CD4-positive, alpha-beta T cell treated with Interleukin-15 for 1 hour (primary cell): ENCODE data around the gene FAM236A.
"Not testable (repeated sequence)": the region's sequence is repeated elsewhere in the genome, so short reads cannot be mapped to it uniquely, and the experiment has no call there.

Experiments
- DNase-seq: peaks from one replicate; pipeline ENCODE4 v3.0.0-alpha.2; 2020

FAM236A gene

GRCh38 chrX:72937906-72938305 is at the start of gene FAM236A:
TSS of gene FAM236A (plus strand) at chrX:72938206. CDS start at chrX:72938263, 57 bp downstream.
- not testable (repeated sequence) for DNase-seq

GRCh38 chrX:72889740-72890139 is 48.3 kb upstream of the FAM236A start:
- not testable (repeated sequence) for DNase-seq

DNA sequence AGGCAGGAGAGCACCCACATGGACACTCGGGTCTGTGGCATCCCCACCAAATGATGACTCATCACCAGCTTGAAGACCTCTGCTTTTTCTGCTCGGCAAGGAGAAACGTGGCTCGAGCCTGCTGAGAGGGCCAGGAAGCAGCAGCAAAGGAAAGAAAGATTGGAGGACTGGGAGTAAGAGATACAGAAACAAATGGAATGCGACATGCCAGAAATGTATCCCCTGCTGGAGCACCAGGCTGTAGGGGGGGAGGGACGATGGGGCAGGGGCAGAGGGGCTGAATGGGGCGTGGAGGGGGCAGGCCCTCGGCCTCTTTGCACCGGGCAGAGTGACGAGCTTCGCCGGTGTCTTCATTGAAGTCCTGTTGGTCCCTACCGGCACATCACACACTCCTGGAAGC is 25.7 kb upstream of the FAM236A start, which contains the start of gene FAM236C:
Gene FAM236C, plus strand, starts transcription at position 301 of the 400 bp plus-strand sequence. CDS start 100 bp downstream, outside the sequence.
- DNase-seq, result not testable (repeated sequence)

GRCh38 chrX:72916096-72916495 is 21.9 kb upstream of the FAM236A start:
- DNase-seq, result not testable (repeated sequence)

GRCh38 chrX:72932283-72932682 is 5.7 kb upstream of the FAM236A start:
- not testable (repeated sequence) for DNase-seq

DNA sequence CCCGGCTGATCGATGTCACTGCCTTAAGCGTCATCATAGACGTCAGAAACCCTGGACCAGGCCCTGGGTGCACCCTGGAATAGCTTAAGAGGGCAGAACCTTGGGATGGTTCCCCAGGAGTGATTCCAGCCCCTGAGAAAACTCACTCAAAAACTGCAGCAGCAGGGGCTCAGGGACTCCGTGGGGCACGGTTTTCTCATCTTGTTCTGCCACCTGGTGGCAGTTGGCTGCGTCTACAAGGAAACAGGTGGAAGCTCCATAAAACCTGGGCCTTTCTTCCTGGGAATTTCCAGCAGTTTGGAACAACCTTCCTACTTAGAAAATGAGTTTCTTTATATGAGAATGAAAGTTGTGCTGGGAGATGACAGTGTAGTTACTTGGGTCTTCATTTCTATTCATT is 1.6 kb upstream of the FAM236A start:
- DNase-seq, result not testable (repeated sequence)

GRCh38 chrX:72936882-72937455 is 1.0 kb upstream of the FAM236A start:
- not testable (repeated sequence) for DNase-seq

DNA sequence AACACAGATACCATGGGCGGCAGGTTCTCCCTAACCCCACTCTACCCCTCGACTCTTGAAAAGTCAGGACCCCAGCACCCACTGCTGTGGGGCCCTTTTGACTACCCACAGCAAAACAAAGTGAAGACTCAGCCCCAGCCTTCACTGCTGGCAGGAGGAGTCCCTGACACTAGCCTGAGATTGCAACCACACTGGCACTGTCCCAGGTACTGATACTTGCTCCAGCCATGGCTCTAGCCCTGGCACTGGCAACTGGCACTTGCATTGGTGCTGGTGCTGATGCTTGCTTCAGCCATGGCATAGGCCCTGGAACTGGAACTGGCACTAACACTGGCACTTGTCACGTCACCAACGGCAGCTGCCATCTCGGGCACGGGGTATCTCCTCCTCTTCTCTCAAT is 4.3 kb downstream of the FAM236A start:
- DNase-seq, result not testable (repeated sequence)

- DNase-seq, result not testable (repeated sequence)
These were observed 5.2 kb downstream of the FAM236A start for GRCh38 chrX:72943035-72943818.

GRCh38 chrX:72943819-72944169 is 5.8 kb downstream of the FAM236A start, which contains the start of gene DMRTC1:
TSS of gene DMRTC1 (minus strand) at chrX:72943837. CDS start at chrX:72875694, 68,143 bp downstream.
- not testable (repeated sequence) for DNase-seq

DNA sequence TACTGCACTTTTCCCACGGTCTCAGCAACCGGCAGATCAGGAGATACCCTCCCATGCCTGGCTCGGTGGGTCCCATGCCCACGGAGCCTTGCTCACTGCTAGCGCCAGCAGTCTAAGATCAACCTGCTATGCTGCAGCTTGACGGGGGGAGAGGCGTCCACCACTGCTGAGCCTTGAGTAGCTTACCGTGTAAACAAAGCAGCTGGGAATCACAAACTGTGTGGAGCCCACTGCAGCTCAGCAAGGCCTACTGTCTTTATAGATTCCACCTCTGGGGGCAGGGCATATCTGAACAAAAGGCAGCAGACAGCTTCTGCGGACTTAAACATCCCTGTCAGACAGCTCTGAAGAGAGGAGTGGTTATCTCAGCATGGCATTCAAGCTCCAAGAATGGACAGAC is 22.0 kb downstream of the FAM236A start:
- not testable (repeated sequence) for DNase-seq

GRCh38 chrX:72971859-72972258 is 33.9 kb downstream of the FAM236A start:
- not testable (repeated sequence) for DNase-seq

- not testable (repeated sequence) for DNase-seq
These were observed 36.9 kb downstream of the FAM236A start for GRCh38 chrX:72974885-72975284.

- DNase-seq, result not testable (repeated sequence)
These were observed 43.0 kb downstream of the FAM236A start for GRCh38 chrX:72980894-72981469.
